ENCODE measurements around the gene RAMP3.

DNA sequence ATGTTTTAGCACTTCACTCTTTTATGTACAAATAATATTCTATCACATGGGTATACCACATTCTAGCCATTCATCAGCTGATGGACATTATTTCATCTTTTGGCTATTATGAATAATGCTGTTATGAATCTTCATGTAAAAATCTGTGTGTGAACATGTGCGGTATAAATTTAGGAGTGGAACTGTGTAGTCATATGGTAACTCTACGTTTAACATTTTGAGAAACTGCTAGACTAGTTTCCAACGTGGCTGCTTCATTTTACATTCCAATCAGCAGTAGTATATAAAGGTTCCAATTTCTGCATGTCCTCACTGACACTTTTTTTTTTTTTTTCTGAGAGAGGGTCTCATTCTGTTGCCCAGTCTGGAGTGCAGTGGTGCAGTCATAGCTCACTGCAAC, 8.3 kb downstream of the RAMP3 start:
- TF ChIP-seq, protein P1, sequence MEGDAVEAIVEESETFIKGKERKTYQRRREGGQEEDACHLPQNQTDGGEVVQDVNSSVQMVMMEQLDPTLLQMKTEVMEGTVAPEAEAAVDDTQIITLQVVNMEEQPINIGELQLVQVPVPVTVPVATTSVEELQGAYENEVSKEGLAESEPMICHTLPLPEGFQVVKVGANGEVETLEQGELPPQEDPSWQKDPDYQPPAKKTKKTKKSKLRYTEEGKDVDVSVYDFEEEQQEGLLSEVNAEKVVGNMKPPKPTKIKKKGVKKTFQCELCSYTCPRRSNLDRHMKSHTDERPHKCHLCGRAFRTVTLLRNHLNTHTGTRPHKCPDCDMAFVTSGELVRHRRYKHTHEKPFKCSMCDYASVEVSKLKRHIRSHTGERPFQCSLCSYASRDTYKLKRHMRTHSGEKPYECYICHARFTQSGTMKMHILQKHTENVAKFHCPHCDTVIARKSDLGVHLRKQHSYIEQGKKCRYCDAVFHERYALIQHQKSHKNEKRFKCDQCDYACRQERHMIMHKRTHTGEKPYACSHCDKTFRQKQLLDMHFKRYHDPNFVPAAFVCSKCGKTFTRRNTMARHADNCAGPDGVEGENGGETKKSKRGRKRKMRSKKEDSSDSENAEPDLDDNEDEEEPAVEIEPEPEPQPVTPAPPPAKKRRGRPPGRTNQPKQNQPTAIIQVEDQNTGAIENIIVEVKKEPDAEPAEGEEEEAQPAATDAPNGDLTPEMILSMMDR (IDR thresholded peaks at IDR 0.05) = no peak
- no peak for TF ChIP-seq POLR2A (IDR thresholded peaks at IDR 0.05)
- TF ChIP-seq POLR2AphosphoS5 (IDR thresholded peaks at IDR 0.05) = no peak

Data from gastroesophageal sphincter (tissue), 3 donors.